ENCODE measurements around the gene PLGRKT.

GRCh38 chr9:5440426-5440825 is 2.7 kb upstream of the PLGRKT start:
- TF ChIP-seq POLR2AphosphoS5 (IDR thresholded peaks at IDR 0.05; ENCODE audit: low read depth, low read length) (no peak), REST (IDR thresholded peaks at IDR 0.05; ENCODE audit: insufficient read depth in 1 of 2, low read depth in 2 of 2, low read length in 2 of 2) (no peak)
